Breast epithelium (tissue), 4 donors: ENCODE data around the gene UIMC1. TPM values are rescaled to one million over a fixed set of nuclear protein-coding genes. Genes with fewer than 3 reads are reported as not detected.

Source experiments
- DNase-seq, 2 donors: peaks; one replicate each; pipeline ENCODE4 v3.0.0-alpha.2; 2019; ENCODE audit warnings: low spot score in 2 of 2
- H3K27ac ChIP-seq, 2 donors: fragments of 200-600 bp; sonication (generic) in 1 of 2; one replicate each; pipeline ENCODE4 v1.5.1; 2016 to 2019; ENCODE audit warnings: mild to moderate bottlenecking in 1 of 2
- H3K27me3 ChIP-seq, 2 donors: fragments of 200-600 bp; sonication (generic) in 1 of 2; one replicate each; pipeline versions ENCODE4 v1.5.1 to v1.6.0; 2017 to 2019; ENCODE audit warnings: control low read depth in 1 of 2, mild to moderate bottlenecking in 1 of 2
- H3K36me3 ChIP-seq: fragments of 200-600 bp; one replicate; pipeline ENCODE4 v1.5.1; 2019
- H3K4me1 ChIP-seq, 2 donors: fragments of 200-600 bp; sonication (generic); one replicate each; pipeline ENCODE4 v1.5.1; 2016 to 2019; ENCODE audit warnings: control low read depth in 1 of 2
- H3K4me3 ChIP-seq, 3 donors: fragments of 200-600 bp; sonication (generic); 1 replicate in 2 of 3; 2 replicates in 1 of 3; pipeline ENCODE4 v1.5.1; 2016 to 2019; ENCODE audit warnings: mild to moderate bottlenecking in 3 of 3, moderate library complexity in 2 of 3
- H3K9me3 ChIP-seq, 2 donors: fragments of 200-600 bp; sonication (generic) in 1 of 2; one replicate each; pipeline ENCODE4 v1.5.1; 2016 to 2019; ENCODE audit warnings: control low read depth in 1 of 2
- POLR2A ChIP-seq: fragments of 450-650 bp; IDR thresholded peaks from one replicate; pipeline ENCODE4 v1.6.1; 2016; ENCODE audit warnings: antibody characterized with exemption, mild to moderate bottlenecking, moderate library complexity
- POLR2AphosphoS5 ChIP-seq, 3 donors: sonication (generic); formaldehyde crosslinking; IDR thresholded peaks; one replicate each; pipeline ENCODE4 v1.6.1; 2017; ENCODE audit warnings: antibody characterized with exemption in 3 of 3
- intact Hi-C: fragments of 100-400 bp; cut with DNase I; formaldehyde crosslinking; loops from one replicate; pipeline ENCODE4 v1.15.1; 2023; ENCODE audit warnings: low total_unique reads
- total RNA-seq, 3 donors: library from RNA; depleted of rRNA; stranded (reverse); fragments of >200 nt; gene quantifications; one replicate each; pipeline ENCODE4 v1.1.0, GENCODE V29; 2016
- TF ChIP-seq, protein P1 (sequence below), 3 donors: fragments of 450-650 bp; IDR thresholded peaks; one replicate each; pipeline ENCODE4 v1.5.1; 2016 to 2017; ENCODE audit warnings: antibody characterized with exemption in 3 of 3, mild to moderate bottlenecking in 3 of 3, moderate library complexity in 3 of 3

UIMC1 gene
- total RNA-seq, 3 donors from 2014 or later: 27.8 to 61.3 (median 53.1) TPM

DNA sequence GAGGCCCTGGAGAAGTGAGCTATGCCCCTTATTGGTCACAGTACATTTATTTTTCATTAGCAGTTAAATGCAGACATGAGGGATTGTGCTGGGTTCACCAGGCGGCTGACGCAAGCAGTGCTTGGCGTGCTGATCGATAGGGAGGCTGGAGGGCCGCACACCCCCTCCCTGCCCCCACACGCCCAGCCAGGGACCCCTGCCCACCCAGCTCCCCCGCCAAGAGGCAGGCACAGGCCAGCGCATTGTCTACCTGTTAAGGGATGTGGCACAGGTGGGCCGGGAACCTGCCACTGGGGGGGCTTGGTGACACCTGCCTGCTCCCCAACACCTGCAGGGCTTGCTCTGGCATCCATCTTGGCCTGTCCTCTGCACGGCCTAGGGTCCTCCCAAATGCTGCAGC lies 146.7 kb downstream of the UIMC1 start:
- intact Hi-C loops: no loop called here
- no peaks in the 10 kb centered on the region for H3K9me3 ChIP-seq
- TF ChIP-seq POLR2AphosphoS5 (IDR thresholded peaks at IDR 0.05) (no peak), POLR2A (no peak)
- TF ChIP-seq, protein P1, sequence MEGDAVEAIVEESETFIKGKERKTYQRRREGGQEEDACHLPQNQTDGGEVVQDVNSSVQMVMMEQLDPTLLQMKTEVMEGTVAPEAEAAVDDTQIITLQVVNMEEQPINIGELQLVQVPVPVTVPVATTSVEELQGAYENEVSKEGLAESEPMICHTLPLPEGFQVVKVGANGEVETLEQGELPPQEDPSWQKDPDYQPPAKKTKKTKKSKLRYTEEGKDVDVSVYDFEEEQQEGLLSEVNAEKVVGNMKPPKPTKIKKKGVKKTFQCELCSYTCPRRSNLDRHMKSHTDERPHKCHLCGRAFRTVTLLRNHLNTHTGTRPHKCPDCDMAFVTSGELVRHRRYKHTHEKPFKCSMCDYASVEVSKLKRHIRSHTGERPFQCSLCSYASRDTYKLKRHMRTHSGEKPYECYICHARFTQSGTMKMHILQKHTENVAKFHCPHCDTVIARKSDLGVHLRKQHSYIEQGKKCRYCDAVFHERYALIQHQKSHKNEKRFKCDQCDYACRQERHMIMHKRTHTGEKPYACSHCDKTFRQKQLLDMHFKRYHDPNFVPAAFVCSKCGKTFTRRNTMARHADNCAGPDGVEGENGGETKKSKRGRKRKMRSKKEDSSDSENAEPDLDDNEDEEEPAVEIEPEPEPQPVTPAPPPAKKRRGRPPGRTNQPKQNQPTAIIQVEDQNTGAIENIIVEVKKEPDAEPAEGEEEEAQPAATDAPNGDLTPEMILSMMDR (IDR thresholded peaks at IDR 0.05): no peak
- DNase-seq: no peak
- no peak overlapping the region for H3K4me3 ChIP-seq
- no peaks in the 10 kb centered on the region for H3K4me1 ChIP-seq
- no peak overlapping the region for H3K27ac ChIP-seq
- no peaks in the 10 kb centered on the region for H3K36me3 ChIP-seq
- H3K27me3 ChIP-seq: peaks cover 7 to 71% of the 10 kb centered on the region in 2 donors

DNA sequence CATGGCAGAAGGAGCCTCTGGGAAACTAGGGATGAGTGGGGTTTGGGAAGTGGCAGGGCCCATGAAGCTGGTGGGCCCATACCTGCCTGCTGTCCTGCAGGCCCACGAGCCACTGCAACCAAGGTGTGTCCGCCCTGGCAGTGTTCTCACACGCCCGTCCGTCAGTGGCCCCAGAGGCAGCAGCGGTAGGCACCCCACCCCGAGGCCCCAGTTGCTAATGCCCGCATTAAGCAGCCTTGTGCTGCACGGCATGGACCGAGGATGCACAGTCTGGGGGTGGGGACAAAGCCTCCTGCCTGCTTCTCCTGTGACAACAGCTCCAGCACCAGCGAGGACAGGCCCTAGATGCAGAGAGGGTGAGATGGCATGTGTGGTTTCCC lies 148.7 kb downstream of the UIMC1 start:
- no peak overlapping the region for H3K27ac ChIP-seq
- H3K9me3 ChIP-seq: no peaks in the 10 kb centered on the region
- H3K4me3 ChIP-seq: no peak overlapping the region
- no peaks in the 10 kb centered on the region for H3K4me1 ChIP-seq
- no peak for DNase-seq
- H3K36me3 ChIP-seq: no peaks in the 10 kb centered on the region
- H3K27me3 ChIP-seq: peaks cover 7 to 60% of the 10 kb centered on the region in 2 donors
- intact Hi-C loops: no loop called here
- TF ChIP-seq POLR2A: no peak
- TF ChIP-seq POLR2AphosphoS5 (IDR thresholded peaks at IDR 0.05): no peak
- TF ChIP-seq, protein P1 (IDR thresholded peaks at IDR 0.05): no peak

DNA sequence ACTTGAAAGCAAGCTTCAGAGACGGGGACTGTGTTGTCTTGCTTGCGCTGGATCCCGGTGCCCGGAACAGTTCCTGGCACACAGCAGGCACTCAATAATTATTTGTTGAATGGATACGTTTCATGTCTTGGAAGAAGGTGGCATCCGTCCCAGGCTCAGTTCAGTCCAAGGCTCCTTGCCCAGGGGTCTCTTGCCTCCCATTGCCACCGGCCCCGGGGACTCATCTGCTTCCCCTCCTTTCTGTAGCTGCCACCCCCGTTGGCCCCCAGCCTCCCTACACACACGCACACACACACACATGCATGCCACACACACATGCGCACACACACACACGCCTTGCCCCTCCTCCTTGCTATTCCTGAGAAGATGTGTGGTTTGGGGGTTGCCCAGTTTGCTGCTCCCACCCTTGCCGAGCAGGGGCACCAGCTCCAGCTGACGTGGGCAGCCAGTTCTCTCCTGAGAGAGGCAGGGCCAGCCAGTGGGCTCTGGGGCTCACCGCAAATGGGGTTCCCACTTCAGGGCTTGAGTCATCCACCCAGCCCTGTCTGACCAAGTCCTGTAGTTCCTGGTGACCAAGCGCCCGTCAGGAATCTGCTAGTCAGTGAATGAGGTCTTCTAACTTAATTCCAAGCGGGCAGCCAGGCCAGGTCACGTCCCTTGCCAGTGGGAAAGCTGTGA lies 149.2 kb downstream of the UIMC1 start:
- TF ChIP-seq POLR2AphosphoS5 (IDR thresholded peaks at IDR 0.05) (no peak), POLR2A (no peak)
- TF ChIP-seq, protein P1 (IDR thresholded peaks at IDR 0.05): no peak
- no peak for DNase-seq
- intact Hi-C loops: no loop called here
- H3K9me3 ChIP-seq: no peaks in the 10 kb centered on the region
- H3K36me3 ChIP-seq: no peaks in the 10 kb centered on the region
- peaks cover 2 to 54% of the 10 kb centered on the region in 2 donors for H3K27me3 ChIP-seq
- no peak overlapping the region for H3K4me3 ChIP-seq
- H3K4me1 ChIP-seq: no peaks in the 10 kb centered on the region
- H3K27ac ChIP-seq: no peak overlapping the region

DNA sequence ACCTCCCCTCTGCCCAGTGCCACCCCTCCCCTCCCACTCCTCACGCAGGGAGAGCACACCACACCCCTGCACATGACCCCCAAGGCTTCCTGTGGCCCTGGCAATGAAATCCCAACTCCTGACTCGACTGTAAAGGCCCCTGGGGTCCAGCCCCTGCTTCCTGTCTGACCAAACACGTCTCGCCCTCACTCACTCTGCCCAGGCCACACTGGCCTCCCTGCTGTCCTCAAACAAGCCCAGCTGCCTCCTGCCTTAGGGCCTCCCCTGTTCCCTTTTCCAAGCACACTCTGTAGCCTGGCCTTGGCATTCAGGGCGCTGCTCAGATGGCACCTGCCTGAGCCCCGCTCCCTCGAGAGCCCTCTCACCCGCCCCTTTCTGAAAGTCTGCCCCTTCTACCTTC lies 149.8 kb downstream of the UIMC1 start:
- intact Hi-C loops: no loop called here
- H3K4me1 ChIP-seq: no peaks in the 10 kb centered on the region
- peaks cover 0 to 49% of the 10 kb centered on the region in 2 donors for H3K27me3 ChIP-seq
- H3K36me3 ChIP-seq: no peaks in the 10 kb centered on the region
- H3K27ac ChIP-seq: no peak overlapping the region
- H3K4me3 ChIP-seq: no peak overlapping the region
- H3K9me3 ChIP-seq: no peaks in the 10 kb centered on the region
- no peak for TF ChIP-seq POLR2AphosphoS5 (IDR thresholded peaks at IDR 0.05)
- TF ChIP-seq, protein P1 (IDR thresholded peaks at IDR 0.05): no peak
- TF ChIP-seq POLR2A: no peak
- no peak for DNase-seq

DNA sequence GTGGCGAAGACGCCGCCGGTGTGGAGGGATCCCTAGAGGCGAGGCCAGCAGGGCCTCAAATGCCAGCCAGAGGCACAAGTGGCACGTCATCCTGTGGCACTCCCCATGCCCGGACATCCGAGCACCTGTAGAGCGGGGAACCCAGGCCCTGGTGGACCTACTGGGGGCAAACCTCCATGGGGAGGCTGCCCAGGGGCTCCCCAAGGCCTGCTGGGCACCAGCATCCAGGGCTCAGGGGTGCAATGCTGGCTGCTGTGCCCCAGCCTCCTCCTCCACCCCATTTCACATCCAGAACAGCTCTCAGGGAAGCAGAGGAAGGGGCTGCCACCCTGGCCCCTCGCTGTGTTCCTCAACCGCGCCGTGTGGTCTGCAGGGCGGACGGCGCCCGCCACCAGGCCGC lies 151.0 kb downstream of the UIMC1 start:
- no peaks in the 10 kb centered on the region for H3K9me3 ChIP-seq
- intact Hi-C loops: no loop called here
- no peak overlapping the region for H3K27ac ChIP-seq
- DNase-seq: no peak
- no peak overlapping the region for H3K4me3 ChIP-seq
- H3K27me3 ChIP-seq: peaks cover 0 to 52% of the 10 kb centered on the region in 2 donors
- TF ChIP-seq POLR2A: no peak
- no peak for TF ChIP-seq POLR2AphosphoS5 (IDR thresholded peaks at IDR 0.05)
- TF ChIP-seq, protein P1 (IDR thresholded peaks at IDR 0.05): no peak
- H3K4me1 ChIP-seq: no peaks in the 10 kb centered on the region
- H3K36me3 ChIP-seq: no peaks in the 10 kb centered on the region

Other genes with a start within 250 kb of the UIMC1 start
- 1 to 10 TPM in 1 of 3 donors, under 1 TPM in 1, not detected in 1; 0.15 to 2.9 TPM for gene UNC5A, start 196.2 kb downstream of the UIMC1 start, total RNA-seq
- gene HK3, start 107.4 kb downstream of the UIMC1 start, total RNA-seq: 1 to 10 TPM; 2.5 to 5.0 (median 4.3) TPM
- 10 to 100 TPM; 13.6 to 28.2 (median 19.2) TPM for gene ZNF346, start 15.9 kb upstream of the UIMC1 start, total RNA-seq
- gene FGFR4, start 80.1 kb upstream of the UIMC1 start, total RNA-seq: 1 to 10 TPM in 2 of 3 donors, under 1 TPM in 1; 0.48 to 4.5 (median 2.0) TPM
- 10 to 100 TPM; 37.7 to 52.2 (median 38.6) TPM for gene NSD1, start 127.0 kb upstream of the UIMC1 start, total RNA-seq